Measurements from ENCODE around the gene KDM1A. TPM values are rescaled to one million over a fixed set of nuclear protein-coding genes. Genes with fewer than 3 reads are reported as not detected.

KDM1A gene
- total and polyA plus RNA-seq, 2 of the 13 experiments (the other 11 are each of a cell fraction or from before 2014, with no cell fraction given): 81.3 to 173 TPM

DNA sequence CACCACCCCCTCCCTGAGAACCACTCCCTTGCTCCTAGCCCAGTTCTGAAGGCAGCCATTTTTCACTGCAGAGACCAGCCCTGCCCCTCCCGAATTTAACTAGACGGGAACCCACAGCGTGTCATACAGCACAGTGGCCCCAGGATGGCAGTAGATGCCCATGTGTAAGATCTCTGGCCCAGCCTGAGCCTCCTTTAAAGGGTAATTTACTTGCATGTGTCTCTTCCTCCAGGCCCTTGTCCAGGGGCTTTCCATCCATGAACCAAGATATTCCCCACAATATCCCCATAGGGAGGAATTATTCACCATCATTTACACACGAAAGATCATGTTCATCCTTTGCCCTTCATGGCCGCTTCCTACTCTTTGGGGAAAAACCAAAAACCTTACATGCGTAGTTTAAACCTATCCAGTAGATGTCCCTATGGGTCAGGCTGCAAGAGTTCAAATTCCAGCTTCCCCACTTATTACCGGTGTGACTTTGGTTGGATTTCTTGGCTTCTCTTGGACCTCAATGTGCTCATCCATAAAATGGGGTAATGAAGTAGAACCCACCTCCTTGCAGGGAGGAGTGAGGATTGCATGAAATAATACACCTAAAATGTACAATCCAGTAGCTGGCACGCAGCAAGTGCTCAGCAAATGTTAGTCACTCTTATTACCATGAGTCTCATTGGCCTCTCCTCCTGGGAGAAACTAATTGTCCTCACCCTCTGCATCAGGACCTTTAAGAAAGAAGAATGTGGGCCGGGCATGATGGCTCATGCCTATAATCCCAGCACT, 42.6 kb upstream of the KDM1A start (continued):
- TF ChIP-seq ZBTB46 (CRISPR knock-in tag; IDR thresholded peaks at IDR 0.05; ENCODE audit: borderline replicate concordance) (no peak), AGO2 (optimal IDR thresholded peaks at IDR 0.05; ENCODE audit: low read depth, low read length) (no peak), DZIP1 (CRISPR knock-in tag; IDR thresholded peaks at IDR 0.05) (no peak), ZNF230 (CRISPR knock-in tag; IDR thresholded peaks at IDR 0.05) (no peak), DMTF1 (CRISPR knock-in tag; IDR thresholded peaks at IDR 0.05) (no peak), ZNF432 (CRISPR knock-in tag; IDR thresholded peaks at IDR 0.05; ENCODE audit: borderline replicate concordance) (no peak), ZNF609 (CRISPR knock-in tag; IDR thresholded peaks at IDR 0.05; ENCODE audit: borderline replicate concordance) (no peak), TBX2 (CRISPR knock-in tag; IDR thresholded peaks at IDR 0.05; ENCODE audit: borderline replicate concordance) (no peak)
- TF ChIP-seq, protein P1, sequence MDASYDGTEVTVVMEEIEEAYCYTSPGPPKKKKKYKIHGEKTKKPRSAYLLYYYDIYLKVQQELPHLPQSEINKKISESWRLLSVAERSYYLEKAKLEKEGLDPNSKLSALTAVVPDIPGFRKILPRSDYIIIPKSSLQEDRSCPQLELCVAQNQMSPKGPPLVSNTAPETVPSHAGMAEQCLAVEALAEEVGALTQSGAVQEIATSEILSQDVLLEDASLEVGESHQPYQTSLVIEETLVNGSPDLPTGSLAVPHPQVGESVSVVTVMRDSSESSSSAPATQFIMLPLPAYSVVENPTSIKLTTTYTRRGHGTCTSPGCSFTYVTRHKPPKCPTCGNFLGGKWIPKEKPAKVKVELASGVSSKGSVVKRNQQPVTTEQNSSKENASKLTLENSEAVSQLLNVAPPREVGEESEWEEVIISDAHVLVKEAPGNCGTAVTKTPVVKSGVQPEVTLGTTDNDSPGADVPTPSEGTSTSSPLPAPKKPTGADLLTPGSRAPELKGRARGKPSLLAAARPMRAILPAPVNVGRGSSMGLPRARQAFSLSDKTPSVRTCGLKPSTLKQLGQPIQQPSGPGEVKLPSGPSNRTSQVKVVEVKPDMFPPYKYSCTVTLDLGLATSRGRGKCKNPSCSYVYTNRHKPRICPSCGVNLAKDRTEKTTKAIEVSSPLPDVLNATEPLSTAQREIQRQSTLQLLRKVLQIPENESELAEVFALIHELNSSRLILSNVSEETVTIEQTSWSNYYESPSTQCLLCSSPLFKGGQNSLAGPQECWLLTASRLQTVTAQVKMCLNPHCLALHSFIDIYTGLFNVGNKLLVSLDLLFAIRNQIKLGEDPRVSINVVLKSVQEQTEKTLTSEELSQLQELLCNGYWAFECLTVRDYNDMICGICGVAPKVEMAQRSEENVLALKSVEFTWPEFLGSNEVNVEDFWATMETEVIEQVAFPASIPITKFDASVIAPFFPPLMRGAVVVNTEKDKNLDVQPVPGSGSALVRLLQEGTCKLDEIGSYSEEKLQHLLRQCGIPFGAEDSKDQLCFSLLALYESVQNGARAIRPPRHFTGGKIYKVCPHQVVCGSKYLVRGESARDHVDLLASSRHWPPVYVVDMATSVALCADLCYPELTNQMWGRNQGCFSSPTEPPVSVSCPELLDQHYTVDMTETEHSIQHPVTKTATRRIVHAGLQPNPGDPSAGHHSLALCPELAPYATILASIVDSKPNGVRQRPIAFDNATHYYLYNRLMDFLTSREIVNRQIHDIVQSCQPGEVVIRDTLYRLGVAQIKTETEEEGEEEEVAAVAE (CRISPR knock-in tag; IDR thresholded peaks at IDR 0.05; ENCODE audit: borderline replicate concordance): no peak

All from HepG2 (cell line).